Ovary (tissue), 3 donors: ENCODE results near the gene PDE4D.

Source experiments
- EP300 ChIP-seq: sonication (generic); formaldehyde crosslinking; IDR thresholded peaks from one replicate; pipeline ENCODE4 v1.6.1; 2017; ENCODE audit warnings: antibody characterized with exemption
- POLR2A ChIP-seq: fragments of 450-650 bp; IDR thresholded peaks from one replicate; pipeline ENCODE4 v1.6.1; 2017; ENCODE audit warnings: antibody characterized with exemption, mild to moderate bottlenecking, moderate library complexity
- TF ChIP-seq, protein P1 (sequence below), 3 donors: fragments of 450-650 bp in 2 of 3; fragments of 200-600 bp in 1 of 3; IDR thresholded peaks; one replicate each; pipeline versions ENCODE4 v1.5.1 to v1.8.0; 2016 to 2022; ENCODE audit warnings: antibody characterized with exemption in 3 of 3, mild to moderate bottlenecking in 1 of 3
- donor health status: DM: no; HTN: no; CAD: no.

DNA sequence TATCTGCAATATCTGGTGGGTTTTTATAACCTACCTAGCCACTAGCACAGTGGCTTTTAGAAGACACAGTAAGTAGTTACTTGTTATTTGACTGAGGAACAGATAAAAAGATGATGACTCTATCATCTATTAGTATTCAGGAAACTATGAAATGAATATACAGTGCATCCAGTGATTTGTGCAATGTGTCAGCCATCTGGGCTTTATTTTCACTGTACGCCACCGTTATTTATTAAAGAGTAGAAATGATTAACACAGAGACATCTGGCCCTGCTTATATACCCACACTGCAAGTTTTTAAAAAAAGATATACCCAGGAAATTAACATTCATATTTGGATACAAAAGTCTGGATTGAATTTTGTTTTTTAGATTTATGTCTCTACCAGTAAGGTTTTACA, 408.4 kb downstream of the PDE4D start:
- TF ChIP-seq, protein P1, sequence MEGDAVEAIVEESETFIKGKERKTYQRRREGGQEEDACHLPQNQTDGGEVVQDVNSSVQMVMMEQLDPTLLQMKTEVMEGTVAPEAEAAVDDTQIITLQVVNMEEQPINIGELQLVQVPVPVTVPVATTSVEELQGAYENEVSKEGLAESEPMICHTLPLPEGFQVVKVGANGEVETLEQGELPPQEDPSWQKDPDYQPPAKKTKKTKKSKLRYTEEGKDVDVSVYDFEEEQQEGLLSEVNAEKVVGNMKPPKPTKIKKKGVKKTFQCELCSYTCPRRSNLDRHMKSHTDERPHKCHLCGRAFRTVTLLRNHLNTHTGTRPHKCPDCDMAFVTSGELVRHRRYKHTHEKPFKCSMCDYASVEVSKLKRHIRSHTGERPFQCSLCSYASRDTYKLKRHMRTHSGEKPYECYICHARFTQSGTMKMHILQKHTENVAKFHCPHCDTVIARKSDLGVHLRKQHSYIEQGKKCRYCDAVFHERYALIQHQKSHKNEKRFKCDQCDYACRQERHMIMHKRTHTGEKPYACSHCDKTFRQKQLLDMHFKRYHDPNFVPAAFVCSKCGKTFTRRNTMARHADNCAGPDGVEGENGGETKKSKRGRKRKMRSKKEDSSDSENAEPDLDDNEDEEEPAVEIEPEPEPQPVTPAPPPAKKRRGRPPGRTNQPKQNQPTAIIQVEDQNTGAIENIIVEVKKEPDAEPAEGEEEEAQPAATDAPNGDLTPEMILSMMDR (IDR thresholded peaks at IDR 0.05): no peak
- TF ChIP-seq EP300 (no peak), POLR2A (no peak)
